Measurements from ENCODE around the gene TTR.

DNA sequence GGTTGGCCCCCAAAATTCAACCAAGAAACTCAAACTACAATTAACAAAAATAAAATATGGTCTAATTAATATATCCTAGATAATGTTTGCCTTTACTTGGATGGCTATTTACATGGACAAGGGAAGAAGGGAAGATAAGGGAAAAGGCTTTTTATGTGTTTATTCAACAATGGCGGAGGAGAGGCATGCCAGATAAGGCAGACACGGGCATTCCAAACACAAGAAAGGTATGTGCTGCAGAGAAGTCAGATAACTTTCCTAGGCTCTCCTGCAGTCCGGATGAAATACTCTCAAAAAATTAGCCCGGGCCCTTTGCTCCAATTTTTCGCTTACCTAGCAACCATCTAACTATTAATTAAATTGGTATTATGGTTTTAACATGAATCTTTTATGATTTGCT is 5.1 kb upstream of the TTR start:
- TF ChIP-seq, protein P1, sequence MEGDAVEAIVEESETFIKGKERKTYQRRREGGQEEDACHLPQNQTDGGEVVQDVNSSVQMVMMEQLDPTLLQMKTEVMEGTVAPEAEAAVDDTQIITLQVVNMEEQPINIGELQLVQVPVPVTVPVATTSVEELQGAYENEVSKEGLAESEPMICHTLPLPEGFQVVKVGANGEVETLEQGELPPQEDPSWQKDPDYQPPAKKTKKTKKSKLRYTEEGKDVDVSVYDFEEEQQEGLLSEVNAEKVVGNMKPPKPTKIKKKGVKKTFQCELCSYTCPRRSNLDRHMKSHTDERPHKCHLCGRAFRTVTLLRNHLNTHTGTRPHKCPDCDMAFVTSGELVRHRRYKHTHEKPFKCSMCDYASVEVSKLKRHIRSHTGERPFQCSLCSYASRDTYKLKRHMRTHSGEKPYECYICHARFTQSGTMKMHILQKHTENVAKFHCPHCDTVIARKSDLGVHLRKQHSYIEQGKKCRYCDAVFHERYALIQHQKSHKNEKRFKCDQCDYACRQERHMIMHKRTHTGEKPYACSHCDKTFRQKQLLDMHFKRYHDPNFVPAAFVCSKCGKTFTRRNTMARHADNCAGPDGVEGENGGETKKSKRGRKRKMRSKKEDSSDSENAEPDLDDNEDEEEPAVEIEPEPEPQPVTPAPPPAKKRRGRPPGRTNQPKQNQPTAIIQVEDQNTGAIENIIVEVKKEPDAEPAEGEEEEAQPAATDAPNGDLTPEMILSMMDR (IDR thresholded peaks at IDR 0.05 in 8 of 11, conservative IDR thresholded peaks at IDR 0.05 in 3 of 11), result no peak
- TF ChIP-seq POLR2A (IDR thresholded peaks at IDR 0.05), result no peak

Measured in spleen (tissue), 7 donors.